Measurements from ENCODE around the gene PLEKHG4B.
"Not testable (repeated sequence)": the region's sequence is repeated elsewhere in the genome, so short reads cannot be mapped to it uniquely, and the experiment has no call there.

PLEKHG4B gene

GRCh38 chr5:102411-103043, 10.6 kb downstream of the PLEKHG4B start:
- Histone ChIP-seq H3K36me3 (ENCODE audit: control insufficient read depth, insufficient read depth, low read length) (0 out of 2 replicates have a peak, but pooled peaks cover 3% of the 10 kb centered on the region), H3K9ac (ENCODE audit: low read length) (no peak overlapping the region), H3K4me3 (ENCODE audit: low read depth, low read length) (no peak overlapping the region), H3K9me3 (ENCODE audit: control insufficient read depth, insufficient read depth, low read depth, low read length) (no peaks in the 10 kb centered on the region), H3K27ac (ENCODE audit: low read depth, low read length) (no peak overlapping the region), H3K4me1 (ENCODE audit: control insufficient read depth, insufficient read depth, low read length) (peaks cover 19% of the 10 kb centered on the region), H3K27me3 (ENCODE audit: control insufficient read depth, insufficient read depth, low read length) (no peaks in the 10 kb centered on the region)

- H3K4me1 ChIP-seq (ENCODE audit: control insufficient read depth, insufficient read depth, low read length) = peaks cover 19% of the 10 kb centered on the region
- not testable (repeated sequence) for H3K9me3 ChIP-seq (ENCODE audit: control insufficient read depth, insufficient read depth, low read depth, low read length); H3K4me3 ChIP-seq (ENCODE audit: low read depth, low read length); H3K9ac ChIP-seq (ENCODE audit: low read length); H3K27ac ChIP-seq (ENCODE audit: low read depth, low read length); H3K36me3 ChIP-seq (ENCODE audit: control insufficient read depth, insufficient read depth, low read length); H3K27me3 ChIP-seq (ENCODE audit: control insufficient read depth, insufficient read depth, low read length)
Observed at GRCh38 chr5:104106-104505, 12.1 kb downstream of the PLEKHG4B start.

GRCh38 chr5:104778-105296, 12.9 kb downstream of the PLEKHG4B start:
- Histone ChIP-seq H3K9ac (ENCODE audit: low read length) (no peak overlapping the region), H3K4me3 (ENCODE audit: low read depth, low read length) (no peak overlapping the region), H3K9me3 (ENCODE audit: control insufficient read depth, insufficient read depth, low read depth, low read length) (no peaks in the 10 kb centered on the region), H3K36me3 (ENCODE audit: control insufficient read depth, insufficient read depth, low read length) (peaks cover 5% of the 10 kb centered on the region), H3K4me1 (ENCODE audit: control insufficient read depth, insufficient read depth, low read length) (peaks cover 19% of the 10 kb centered on the region), H3K27me3 (ENCODE audit: control insufficient read depth, insufficient read depth, low read length) (no peaks in the 10 kb centered on the region), H3K27ac (ENCODE audit: low read depth, low read length) (no peak overlapping the region)

GRCh38 chr5:105504-106070, 13.6 kb downstream of the PLEKHG4B start:
- peaks cover 19% of the 10 kb centered on the region for H3K4me1 ChIP-seq (ENCODE audit: control insufficient read depth, insufficient read depth, low read length)
- H3K9me3 ChIP-seq (ENCODE audit: control insufficient read depth, insufficient read depth, low read depth, low read length) = no peaks in the 10 kb centered on the region
- no peak overlapping the region for H3K27ac ChIP-seq (ENCODE audit: low read depth, low read length)
- no peak overlapping the region for H3K4me3 ChIP-seq (ENCODE audit: low read depth, low read length)
- no peak overlapping the region for H3K9ac ChIP-seq (ENCODE audit: low read length)
- H3K27me3 ChIP-seq (ENCODE audit: control insufficient read depth, insufficient read depth, low read length) = no peaks in the 10 kb centered on the region
- H3K36me3 ChIP-seq (ENCODE audit: control insufficient read depth, insufficient read depth, low read length) = peaks cover 13% of the 10 kb centered on the region

GRCh38 chr5:106587-106986, 14.6 kb downstream of the PLEKHG4B start:
- no peak overlapping the region; the same call in 1 of the 2 replicates for H3K27ac ChIP-seq (ENCODE audit: low read depth, low read length)

GRCh38 chr5:107526-107925, 15.6 kb downstream of the PLEKHG4B start:
- H3K27ac ChIP-seq (ENCODE audit: low read depth, low read length) = no peak overlapping the region
- H3K4me3 ChIP-seq (ENCODE audit: low read depth, low read length) = no peak overlapping the region
- H3K9ac ChIP-seq (ENCODE audit: low read length) = no peak overlapping the region
- H3K4me1 ChIP-seq (ENCODE audit: control insufficient read depth, insufficient read depth, low read length) = peaks cover 19% of the 10 kb centered on the region
- H3K27me3 ChIP-seq (ENCODE audit: control insufficient read depth, insufficient read depth, low read length) = no peaks in the 10 kb centered on the region
- H3K36me3 ChIP-seq (ENCODE audit: control insufficient read depth, insufficient read depth, low read length) = peaks cover 32% of the 10 kb centered on the region
- no peaks in the 10 kb centered on the region for H3K9me3 ChIP-seq (ENCODE audit: control insufficient read depth, insufficient read depth, low read depth, low read length)

More at GRCh38 chr5:106587-106986, 14.6 kb downstream of the PLEKHG4B start:
- no peak overlapping the region for H3K4me3 ChIP-seq (ENCODE audit: low read depth, low read length)
- H3K27me3 ChIP-seq (ENCODE audit: control insufficient read depth, insufficient read depth, low read length) = no peaks in the 10 kb centered on the region
- peaks cover 23% of the 10 kb centered on the region for H3K36me3 ChIP-seq (ENCODE audit: control insufficient read depth, insufficient read depth, low read length)
- no peak overlapping the region for H3K9ac ChIP-seq (ENCODE audit: low read length)
- H3K9me3 ChIP-seq (ENCODE audit: control insufficient read depth, insufficient read depth, low read depth, low read length) = no peaks in the 10 kb centered on the region
- H3K4me1 ChIP-seq (ENCODE audit: control insufficient read depth, insufficient read depth, low read length) = peaks cover 19% of the 10 kb centered on the region

- H3K27me3 ChIP-seq (ENCODE audit: control insufficient read depth, insufficient read depth, low read length) = no peaks in the 10 kb centered on the region
- H3K27ac ChIP-seq (ENCODE audit: low read depth, low read length) = no peak overlapping the region
- no peak overlapping the region for H3K9ac ChIP-seq (ENCODE audit: low read length)
- H3K4me1 ChIP-seq (ENCODE audit: control insufficient read depth, insufficient read depth, low read length) = peaks cover 15% of the 10 kb centered on the region
- H3K36me3 ChIP-seq (ENCODE audit: control insufficient read depth, insufficient read depth, low read length) = peaks cover 54% of the 10 kb centered on the region
- no peak overlapping the region for H3K4me3 ChIP-seq (ENCODE audit: low read depth, low read length)
- H3K9me3 ChIP-seq (ENCODE audit: control insufficient read depth, insufficient read depth, low read depth, low read length) = no peaks in the 10 kb centered on the region
Observed at GRCh38 chr5:109826-110225, 17.9 kb downstream of the PLEKHG4B start.

GRCh38 chr5:110270-110888, 18.4 kb downstream of the PLEKHG4B start:
- no peak overlapping the region for H3K4me3 ChIP-seq (ENCODE audit: low read depth, low read length)
- H3K9ac ChIP-seq (ENCODE audit: low read length) = no peak overlapping the region
- H3K4me1 ChIP-seq (ENCODE audit: control insufficient read depth, insufficient read depth, low read length) = peaks cover 10% of the 10 kb centered on the region
- no peaks in the 10 kb centered on the region for H3K27me3 ChIP-seq (ENCODE audit: control insufficient read depth, insufficient read depth, low read length)
- H3K27ac ChIP-seq (ENCODE audit: low read depth, low read length) = no peak overlapping the region
- H3K9me3 ChIP-seq (ENCODE audit: control insufficient read depth, insufficient read depth, low read depth, low read length) = no peaks in the 10 kb centered on the region
- H3K36me3 ChIP-seq (ENCODE audit: control insufficient read depth, insufficient read depth, low read length) = peaks cover 60% of the 10 kb centered on the region

GRCh38 chr5:111171-111570, 19.2 kb downstream of the PLEKHG4B start:
- no peak overlapping the region for H3K9ac ChIP-seq (ENCODE audit: low read length)
- H3K9me3 ChIP-seq (ENCODE audit: control insufficient read depth, insufficient read depth, low read depth, low read length) = no peaks in the 10 kb centered on the region
- H3K4me3 ChIP-seq (ENCODE audit: low read depth, low read length) = no peak overlapping the region
- no peak overlapping the region for H3K27ac ChIP-seq (ENCODE audit: low read depth, low read length)
- H3K4me1 ChIP-seq (ENCODE audit: control insufficient read depth, insufficient read depth, low read length) = 0 out of 2 replicates have a peak, but pooled peaks cover 3% of the 10 kb centered on the region
- H3K36me3 ChIP-seq (ENCODE audit: control insufficient read depth, insufficient read depth, low read length) = peaks cover 68% of the 10 kb centered on the region
- no peaks in the 10 kb centered on the region for H3K27me3 ChIP-seq (ENCODE audit: control insufficient read depth, insufficient read depth, low read length)

GRCh38 chr5:119486-120097, 27.6 kb downstream of the PLEKHG4B start:
- H3K27ac ChIP-seq (ENCODE audit: low read depth, low read length) = no peak overlapping the region
- H3K4me3 ChIP-seq (ENCODE audit: low read depth, low read length) = no peak overlapping the region
- no peaks in the 10 kb centered on the region for H3K4me1 ChIP-seq (ENCODE audit: control insufficient read depth, insufficient read depth, low read length)
- no peaks in the 10 kb centered on the region for H3K27me3 ChIP-seq (ENCODE audit: control insufficient read depth, insufficient read depth, low read length)
- peaks cover 35% of the 10 kb centered on the region for H3K9me3 ChIP-seq (ENCODE audit: control insufficient read depth, insufficient read depth, low read depth, low read length)
- H3K36me3 ChIP-seq (ENCODE audit: control insufficient read depth, insufficient read depth, low read length) = peaks cover 71% of the 10 kb centered on the region
- no peak overlapping the region for H3K9ac ChIP-seq (ENCODE audit: low read length)

GRCh38 chr5:121432-121831, 29.5 kb downstream of the PLEKHG4B start:
- H3K9me3 ChIP-seq (ENCODE audit: control insufficient read depth, insufficient read depth, low read depth, low read length) = peaks cover 41% of the 10 kb centered on the region
- no peak overlapping the region for H3K4me3 ChIP-seq (ENCODE audit: low read depth, low read length)
- H3K4me1 ChIP-seq (ENCODE audit: control insufficient read depth, insufficient read depth, low read length) = no peaks in the 10 kb centered on the region
- peaks cover 61% of the 10 kb centered on the region for H3K36me3 ChIP-seq (ENCODE audit: control insufficient read depth, insufficient read depth, low read length)
- H3K9ac ChIP-seq (ENCODE audit: low read length) = no peak overlapping the region
- no peaks in the 10 kb centered on the region for H3K27me3 ChIP-seq (ENCODE audit: control insufficient read depth, insufficient read depth, low read length)
- no peak overlapping the region for H3K27ac ChIP-seq (ENCODE audit: low read depth, low read length)
